ENCODE data around the gene PGLYRP2.

Gene PGLYRP2

DNA sequence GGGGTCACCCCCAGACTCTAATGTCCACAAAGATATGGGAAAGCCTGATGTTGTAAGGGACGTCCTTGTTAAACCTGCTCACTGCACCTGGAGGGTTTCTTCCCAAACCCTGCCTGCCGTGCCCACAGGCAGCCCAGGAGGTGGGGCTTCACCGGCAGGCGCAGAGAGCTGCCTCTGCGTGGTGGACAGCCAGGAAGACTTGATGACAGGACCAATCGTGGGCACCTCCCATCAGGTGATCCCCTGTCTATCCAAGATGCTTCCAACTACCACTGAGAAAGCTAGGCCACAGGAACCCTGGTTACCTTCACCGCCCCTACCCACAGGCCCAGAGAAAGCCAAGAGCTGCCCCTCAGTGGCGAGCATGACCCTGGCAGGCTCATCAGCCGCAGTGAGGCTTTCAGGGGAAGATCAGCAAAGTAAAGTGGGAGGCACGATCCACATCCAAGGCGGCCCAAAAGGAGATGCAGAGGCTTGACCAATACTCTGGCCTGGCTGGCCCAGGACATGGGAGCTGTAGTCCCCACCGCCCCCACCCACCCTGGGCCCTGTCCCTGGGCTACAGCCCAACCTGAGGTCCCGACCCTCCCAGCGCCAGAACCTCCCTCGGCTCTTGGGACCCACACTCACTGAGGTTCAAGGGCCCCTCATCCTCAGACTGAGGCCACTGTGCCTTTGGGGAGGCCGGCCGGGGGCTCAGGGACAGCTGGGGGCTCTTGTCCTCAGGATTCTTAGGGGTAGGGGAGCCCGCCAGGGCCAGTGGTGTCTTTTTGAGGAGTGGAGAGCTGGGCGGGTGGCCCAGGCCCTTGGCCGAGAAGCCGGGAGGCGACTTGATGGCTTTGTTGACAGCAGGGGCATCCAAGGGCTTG lies 50.1 kb downstream of the PGLYRP2 start:
- no peak overlapping the region for H3K9ac ChIP-seq (ENCODE audit: low read length)
- H3K4me3 ChIP-seq (ENCODE audit: low read length): no peak overlapping the region
- H3K27ac ChIP-seq (ENCODE audit: low read depth, low read length): no peak overlapping the region
- H3K4me1 ChIP-seq (ENCODE audit: control insufficient read depth, insufficient read depth, low read length): peaks cover 10% of the 10 kb centered on the region
- no peaks in the 10 kb centered on the region for H3K27me3 ChIP-seq (ENCODE audit: control insufficient read depth, insufficient read depth, low read length)
- peaks cover 16% of the 10 kb centered on the region for H3K36me3 ChIP-seq (ENCODE audit: control insufficient read depth, insufficient read depth, low read length)

DNA sequence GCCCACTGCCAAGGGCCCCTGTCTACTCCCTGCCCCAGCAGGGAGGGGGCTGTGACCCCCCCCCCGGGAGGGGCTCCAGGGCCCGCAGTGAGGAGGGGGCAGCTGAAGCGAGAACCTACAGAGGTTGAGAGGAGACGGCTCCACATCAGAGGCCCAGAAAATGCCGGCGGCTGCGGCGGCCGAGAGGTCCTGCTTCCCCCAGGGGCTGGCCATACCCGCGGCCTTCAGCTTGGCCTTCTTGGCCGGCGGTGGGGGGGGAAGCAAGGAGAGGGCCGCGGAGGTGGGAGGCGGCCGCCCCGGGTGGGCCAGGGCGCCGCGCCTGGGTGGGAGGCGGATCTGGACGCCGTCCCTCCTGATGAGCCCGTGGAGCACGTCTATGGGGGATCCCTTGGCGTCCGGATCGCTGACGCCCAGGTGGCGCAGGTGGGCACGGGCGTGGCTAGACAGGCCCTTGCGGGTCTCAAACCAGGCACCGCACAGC lies 51.3 kb downstream of the PGLYRP2 start:
- no peak overlapping the region for H3K4me3 ChIP-seq (ENCODE audit: low read length)
- peaks cover 26% of the 10 kb centered on the region for H3K36me3 ChIP-seq (ENCODE audit: control insufficient read depth, insufficient read depth, low read length)
- H3K27me3 ChIP-seq (ENCODE audit: control insufficient read depth, insufficient read depth, low read length): no peaks in the 10 kb centered on the region
- no peak overlapping the region for H3K27ac ChIP-seq (ENCODE audit: low read depth, low read length)
- H3K4me1 ChIP-seq (ENCODE audit: control insufficient read depth, insufficient read depth, low read length): peaks cover 10% of the 10 kb centered on the region
- H3K9ac ChIP-seq (ENCODE audit: low read length): no peak overlapping the region

DNA sequence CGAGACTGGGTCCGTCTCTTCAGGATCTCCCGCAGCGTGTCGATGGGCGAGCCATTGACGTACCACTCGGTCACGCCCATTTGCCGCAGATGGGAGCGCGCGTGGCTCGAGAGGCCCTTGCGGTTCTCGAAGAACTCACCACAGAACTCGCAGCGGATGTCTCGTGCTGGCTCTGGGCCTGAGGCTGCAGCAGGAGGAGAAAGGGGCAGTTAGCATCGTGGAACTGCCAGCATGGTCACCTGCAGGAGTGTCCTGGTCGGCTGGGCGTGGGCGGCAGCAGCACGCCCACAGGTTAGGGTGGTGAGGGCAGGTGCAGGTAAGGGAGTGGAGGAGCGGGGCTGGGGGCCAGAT lies 52.0 kb downstream of the PGLYRP2 start:
- no peak overlapping the region for H3K4me3 ChIP-seq (ENCODE audit: low read length)
- H3K9ac ChIP-seq (ENCODE audit: low read length): no peak overlapping the region
- no peaks in the 10 kb centered on the region for H3K27me3 ChIP-seq (ENCODE audit: control insufficient read depth, insufficient read depth, low read length)
- H3K4me1 ChIP-seq (ENCODE audit: control insufficient read depth, insufficient read depth, low read length): peaks cover 10% of the 10 kb centered on the region
- H3K27ac ChIP-seq (ENCODE audit: low read depth, low read length): no peak overlapping the region
- H3K36me3 ChIP-seq (ENCODE audit: control insufficient read depth, insufficient read depth, low read length): peaks cover 31% of the 10 kb centered on the region

DNA sequence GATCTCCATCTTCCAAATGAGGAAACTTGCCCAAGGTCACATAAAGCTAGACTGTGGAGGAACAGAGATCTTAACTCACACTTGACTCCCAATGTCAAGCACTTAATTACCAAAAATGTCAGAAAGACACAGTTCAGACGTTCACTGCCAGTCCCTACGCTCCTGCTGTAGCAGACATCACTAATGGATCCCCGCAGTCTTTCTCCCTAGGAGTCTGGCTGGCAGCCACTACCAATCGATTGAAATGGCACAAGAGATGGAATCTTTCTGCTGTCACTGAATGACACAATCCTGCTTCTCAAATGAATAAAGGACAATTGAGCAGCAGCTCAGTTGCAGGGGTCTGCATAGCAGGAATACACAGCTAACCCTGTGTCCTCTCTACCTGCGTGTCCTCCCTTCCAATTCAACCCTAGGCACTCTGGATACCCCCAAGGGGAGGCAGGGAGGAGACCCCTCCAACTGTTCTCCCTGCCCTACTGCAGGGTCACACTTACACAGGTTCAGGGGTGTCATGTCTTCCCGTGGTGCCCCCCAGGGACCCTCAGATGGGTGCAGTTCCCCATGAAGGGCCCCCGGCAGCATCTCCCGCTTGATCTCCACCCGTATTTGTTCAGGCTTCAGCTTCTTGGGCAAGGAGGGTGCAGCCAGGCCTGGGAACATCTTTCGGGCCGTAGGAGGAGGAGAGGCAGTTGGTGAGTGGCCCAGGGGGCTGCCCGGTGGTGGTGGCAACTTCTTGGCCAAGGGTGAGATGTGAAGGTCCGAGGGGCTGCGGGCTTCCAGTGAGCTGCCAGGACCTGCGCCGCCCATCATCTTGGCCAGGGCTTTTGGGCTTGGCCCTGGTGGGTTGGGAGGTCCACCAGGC lies 52.6 kb downstream of the PGLYRP2 start:
- H3K9ac ChIP-seq (ENCODE audit: low read length): no peak overlapping the region
- peaks cover 10% of the 10 kb centered on the region for H3K4me1 ChIP-seq (ENCODE audit: control insufficient read depth, insufficient read depth, low read length)
- no peaks in the 10 kb centered on the region for H3K27me3 ChIP-seq (ENCODE audit: control insufficient read depth, insufficient read depth, low read length)
- H3K36me3 ChIP-seq (ENCODE audit: control insufficient read depth, insufficient read depth, low read length): peaks cover 31% of the 10 kb centered on the region
- H3K27ac ChIP-seq (ENCODE audit: low read depth, low read length): no peak overlapping the region
- H3K4me3 ChIP-seq (ENCODE audit: low read length): no peak overlapping the region

DNA sequence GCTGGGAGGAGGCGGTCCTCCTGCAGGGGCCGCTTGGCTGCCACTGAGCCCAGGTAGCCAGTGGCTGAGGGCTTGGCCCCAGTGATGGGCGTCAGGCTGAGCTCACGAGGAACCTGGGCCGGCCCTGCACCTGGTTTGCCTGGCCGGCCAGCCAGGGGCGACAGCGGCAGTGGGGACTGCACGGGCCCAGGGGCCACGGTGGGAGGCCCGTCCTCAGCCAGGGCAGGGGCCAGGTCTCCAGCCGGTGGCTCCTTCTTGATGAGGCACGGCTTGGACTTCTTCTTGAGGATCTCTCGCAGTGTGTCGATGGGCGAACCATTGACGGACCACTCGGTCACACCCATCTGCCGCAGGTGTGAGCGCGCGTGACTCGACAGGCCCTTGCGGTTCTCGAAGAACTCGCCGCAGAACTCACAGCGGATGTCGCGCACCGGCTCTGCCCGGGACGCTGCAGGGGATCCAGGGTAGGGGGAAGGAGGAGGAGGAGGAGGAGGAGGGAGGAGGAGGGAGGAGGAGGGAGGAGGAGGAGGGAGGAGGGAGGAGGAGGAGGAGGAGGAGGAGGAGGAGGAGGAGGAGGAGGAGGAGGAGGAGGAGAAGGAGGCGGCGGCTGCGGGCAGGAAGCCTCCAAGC lies 53.9 kb downstream of the PGLYRP2 start:
- Histone ChIP-seq H3K36me3 (ENCODE audit: control insufficient read depth, insufficient read depth, low read length) (peaks cover 31% of the 10 kb centered on the region), H3K9ac (ENCODE audit: low read length) (no peak overlapping the region), H3K4me3 (ENCODE audit: low read length) (no peak overlapping the region), H3K27me3 (ENCODE audit: control insufficient read depth, insufficient read depth, low read length) (no peaks in the 10 kb centered on the region), H3K27ac (ENCODE audit: low read depth, low read length) (no peak overlapping the region), H3K4me1 (ENCODE audit: control insufficient read depth, insufficient read depth, low read length) (no peaks in the 10 kb centered on the region)

DNA sequence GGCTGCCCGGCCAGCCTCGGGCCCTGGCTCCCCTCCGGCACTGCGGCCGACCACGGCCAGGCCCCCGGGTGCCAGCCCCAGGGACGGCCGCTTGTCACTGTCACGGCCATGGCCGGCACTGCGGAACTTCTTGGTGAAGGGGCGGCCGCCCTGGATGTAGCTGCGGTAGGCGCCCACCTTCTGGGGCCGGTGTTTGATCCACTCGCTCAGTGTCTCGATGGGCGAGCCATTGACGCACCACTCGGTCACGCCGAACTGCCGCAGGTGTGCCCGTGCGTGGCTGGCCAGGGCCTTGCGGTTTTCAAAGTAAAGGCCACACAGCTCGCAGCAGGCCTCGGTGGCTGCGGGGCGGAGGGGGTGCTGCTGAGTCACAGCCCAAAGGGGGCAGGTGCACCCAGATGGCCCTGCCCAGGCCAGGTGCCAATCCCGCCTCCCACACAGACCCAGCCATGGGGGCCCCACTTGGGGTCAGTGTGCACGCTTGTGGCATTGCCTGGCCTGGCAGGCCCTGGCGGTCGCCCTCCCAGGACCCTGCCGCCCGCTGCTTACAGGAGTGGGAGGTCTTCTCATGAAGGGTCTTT lies 54.5 kb downstream of the PGLYRP2 start:
- H3K4me1 ChIP-seq (ENCODE audit: control insufficient read depth, insufficient read depth, low read length): peaks cover under 1% of the 10 kb centered on the region
- H3K9ac ChIP-seq (ENCODE audit: low read length): no peak overlapping the region
- peaks cover 31% of the 10 kb centered on the region for H3K36me3 ChIP-seq (ENCODE audit: control insufficient read depth, insufficient read depth, low read length)

DNA sequence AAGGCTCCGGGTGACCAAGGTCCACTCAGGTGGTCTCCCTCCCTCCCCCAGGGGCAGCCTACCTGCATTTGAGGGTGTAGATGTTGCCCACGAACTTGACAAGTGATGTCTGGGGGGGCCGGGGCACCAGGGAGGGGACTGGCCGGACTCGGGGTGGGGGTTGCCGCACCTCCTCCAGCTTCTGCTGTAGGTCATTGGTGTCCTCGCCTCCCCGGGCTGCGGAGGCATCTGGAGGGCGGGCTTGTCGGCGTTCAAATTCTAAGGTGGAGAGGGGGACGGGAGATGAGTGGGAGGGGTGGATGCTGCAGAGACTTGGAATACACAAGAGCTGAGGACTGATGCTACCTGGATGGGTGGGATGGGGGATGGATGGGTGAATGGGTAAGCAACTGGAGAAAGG lies 55.2 kb downstream of the PGLYRP2 start:
- H3K4me1 ChIP-seq (ENCODE audit: control insufficient read depth, insufficient read depth, low read length): peaks cover 3% of the 10 kb centered on the region
- no peak overlapping the region for H3K4me3 ChIP-seq (ENCODE audit: low read length)
- H3K27ac ChIP-seq (ENCODE audit: low read depth, low read length): no peak overlapping the region
- no peaks in the 10 kb centered on the region for H3K27me3 ChIP-seq (ENCODE audit: control insufficient read depth, insufficient read depth, low read length)
- no peak overlapping the region for H3K9ac ChIP-seq (ENCODE audit: low read length)
- H3K36me3 ChIP-seq (ENCODE audit: control insufficient read depth, insufficient read depth, low read length): peaks cover 31% of the 10 kb centered on the region

More for the DNA sequence above, 54.5 kb downstream of the PGLYRP2 start:
- Histone ChIP-seq H3K27ac (ENCODE audit: low read depth, low read length) (no peak overlapping the region), H3K4me3 (ENCODE audit: low read length) (no peak overlapping the region), H3K27me3 (ENCODE audit: control insufficient read depth, insufficient read depth, low read length) (no peaks in the 10 kb centered on the region)

DNA sequence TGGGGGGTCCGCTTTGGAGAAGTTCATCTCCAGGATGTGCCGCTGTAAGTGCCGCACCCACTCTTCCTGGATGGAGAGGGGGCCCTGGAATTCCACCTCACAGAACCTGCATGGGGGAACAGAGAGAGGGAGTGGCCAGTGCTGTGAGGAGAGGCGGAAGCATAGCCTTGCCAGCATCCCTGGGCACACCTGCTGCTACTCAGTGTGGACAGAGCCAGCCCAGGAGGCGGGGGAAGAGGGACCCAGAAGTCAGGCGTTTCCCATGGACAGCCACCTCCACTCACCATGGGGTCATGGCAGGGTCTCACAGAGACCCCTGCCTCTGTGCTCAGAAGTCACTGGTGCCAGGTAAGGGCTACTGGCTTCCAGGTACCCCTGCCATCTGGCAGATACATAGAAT lies 56.2 kb downstream of the PGLYRP2 start:
- H3K9ac ChIP-seq (ENCODE audit: low read length): no peak overlapping the region
- H3K36me3 ChIP-seq (ENCODE audit: control insufficient read depth, insufficient read depth, low read length): peaks cover 31% of the 10 kb centered on the region
- H3K27ac ChIP-seq (ENCODE audit: low read depth, low read length): no peak overlapping the region
- H3K4me1 ChIP-seq (ENCODE audit: control insufficient read depth, insufficient read depth, low read length): peaks cover 3% of the 10 kb centered on the region
- no peak overlapping the region for H3K4me3 ChIP-seq (ENCODE audit: low read length)
- no peaks in the 10 kb centered on the region for H3K27me3 ChIP-seq (ENCODE audit: control insufficient read depth, insufficient read depth, low read length)

DNA sequence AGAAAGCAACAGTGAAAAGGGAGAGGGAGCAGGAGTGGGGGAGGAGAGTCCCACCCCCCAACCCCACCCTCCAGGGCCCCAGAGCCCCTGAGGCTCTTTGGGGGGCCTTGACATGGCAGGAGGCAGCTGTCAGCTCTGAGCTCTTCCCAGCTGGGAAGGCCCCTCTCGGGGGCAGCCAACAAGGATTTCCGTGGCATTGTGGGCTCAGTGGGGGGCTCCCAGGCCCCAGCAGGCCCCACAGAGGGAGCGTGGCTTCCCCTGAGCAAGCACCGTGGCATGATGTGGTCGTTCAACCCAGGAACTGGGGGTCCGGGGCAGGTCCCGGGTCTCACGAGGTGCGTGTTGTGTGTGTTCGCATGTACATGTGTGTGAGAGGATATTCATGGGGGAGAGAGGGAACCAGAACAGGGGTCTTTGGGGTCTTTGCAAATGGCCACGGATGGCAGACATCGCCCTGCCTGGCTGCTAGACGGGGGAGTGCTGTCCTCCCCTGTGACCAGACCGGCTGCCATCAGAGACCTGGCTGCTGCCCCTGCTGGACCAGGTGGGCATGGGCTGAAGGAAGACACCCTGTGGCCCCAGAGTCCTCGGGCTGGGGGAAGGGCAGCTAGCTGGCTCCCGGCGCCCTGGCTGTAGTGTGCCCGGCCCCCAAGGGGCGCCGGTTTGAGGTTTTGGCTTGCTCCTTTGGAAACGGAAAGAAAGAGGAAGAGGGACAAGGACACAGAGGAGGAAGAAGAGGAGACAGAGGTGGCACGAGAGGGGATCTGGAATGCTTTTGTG lies 56.8 kb downstream of the PGLYRP2 start:
- Histone ChIP-seq H3K9ac (ENCODE audit: low read length) (no peak overlapping the region), H3K27ac (ENCODE audit: low read depth, low read length) (no peak overlapping the region), H3K36me3 (ENCODE audit: control insufficient read depth, insufficient read depth, low read length) (peaks cover 26% of the 10 kb centered on the region), H3K4me3 (ENCODE audit: low read length) (no peak overlapping the region), H3K4me1 (ENCODE audit: control insufficient read depth, insufficient read depth, low read length) (peaks cover 7% of the 10 kb centered on the region), H3K27me3 (ENCODE audit: control insufficient read depth, insufficient read depth, low read length) (no peaks in the 10 kb centered on the region)

DNA sequence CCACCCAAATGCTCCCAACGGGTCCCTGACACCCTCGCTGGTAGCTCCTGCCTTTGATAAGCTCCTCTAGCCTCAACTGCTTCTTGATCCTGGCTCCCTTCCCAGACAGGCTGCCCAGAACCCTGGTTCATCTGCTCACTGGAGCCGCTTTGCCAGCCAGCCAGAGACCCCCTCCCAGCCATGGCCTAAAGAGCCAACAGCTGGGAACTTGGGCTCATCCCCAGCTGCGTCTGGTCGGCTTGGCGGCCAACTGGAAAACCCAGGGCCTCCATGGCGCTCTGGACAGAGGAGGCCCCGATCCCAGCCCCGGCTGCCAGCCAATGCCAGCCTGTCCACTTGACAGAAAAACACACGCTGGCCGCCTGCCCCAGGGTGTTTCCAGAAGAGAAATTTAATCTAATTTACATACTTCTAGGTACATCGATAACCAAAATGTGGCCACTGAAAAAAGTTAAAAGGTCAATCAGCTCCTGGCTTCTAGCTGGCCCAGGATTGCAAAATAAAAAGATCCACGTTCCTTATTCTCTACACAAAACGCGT lies 57.5 kb downstream of the PGLYRP2 start:
- Histone ChIP-seq H3K27me3 (ENCODE audit: control insufficient read depth, insufficient read depth, low read length) (no peaks in the 10 kb centered on the region), H3K4me3 (ENCODE audit: low read length) (no peak overlapping the region), H3K36me3 (ENCODE audit: control insufficient read depth, insufficient read depth, low read length) (peaks cover 25% of the 10 kb centered on the region), H3K9ac (ENCODE audit: low read length) (no peak overlapping the region), H3K4me1 (ENCODE audit: control insufficient read depth, insufficient read depth, low read length) (peaks cover 14% of the 10 kb centered on the region), H3K27ac (ENCODE audit: low read depth, low read length) (no peak overlapping the region)

DNA sequence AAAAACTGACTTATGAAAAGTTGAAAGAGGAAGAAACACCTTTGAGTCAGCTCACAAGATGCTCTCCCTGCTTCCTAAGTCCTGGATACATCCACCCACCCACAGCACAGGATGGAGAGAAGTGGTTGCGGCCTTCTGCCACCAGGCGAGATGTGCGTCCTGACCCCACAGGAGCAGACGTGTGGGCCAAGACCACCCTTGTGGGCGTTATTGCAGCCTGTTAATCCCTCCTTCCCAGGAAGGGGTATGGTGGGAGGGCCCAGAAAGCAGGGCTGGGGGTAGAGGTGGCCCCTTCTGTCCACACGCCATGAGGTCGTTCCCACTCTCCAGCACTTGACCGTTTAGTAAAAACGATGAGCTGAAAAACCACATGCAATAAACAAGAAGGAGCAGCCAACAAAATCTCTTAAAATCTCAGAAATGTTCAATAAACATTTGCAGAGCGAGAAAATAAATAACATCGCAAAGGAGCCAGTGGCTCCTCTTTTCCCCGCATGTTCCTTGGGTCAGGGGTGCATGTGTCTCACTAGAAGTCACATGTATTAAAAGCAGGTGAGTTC lies 58.1 kb downstream of the PGLYRP2 start:
- H3K9ac ChIP-seq (ENCODE audit: low read length): no peak overlapping the region
- no peaks in the 10 kb centered on the region for H3K27me3 ChIP-seq (ENCODE audit: control insufficient read depth, insufficient read depth, low read length)
- H3K27ac ChIP-seq (ENCODE audit: low read depth, low read length): no peak overlapping the region
- no peak overlapping the region for H3K4me3 ChIP-seq (ENCODE audit: low read length)
- peaks cover 19% of the 10 kb centered on the region for H3K36me3 ChIP-seq (ENCODE audit: control insufficient read depth, insufficient read depth, low read length)
- peaks cover 15% of the 10 kb centered on the region for H3K4me1 ChIP-seq (ENCODE audit: control insufficient read depth, insufficient read depth, low read length)

Measured in rectal smooth muscle tissue (tissue), 1 donor.